ENCODE measurements around the gene SGCE. TPM values are rescaled to one million over a fixed set of nuclear protein-coding genes. Genes with fewer than 3 reads are reported as not detected.

SGCE gene
- total RNA-seq, 1 donor from 2014 or later = 84.0 TPM

GRCh38 chr7:94584113-94584512 is 71.8 kb downstream of the SGCE start:
- no peak for DNase-seq (ENCODE audit: extremely low spot score in 2 of 2)
- H3K9me3 ChIP-seq = no peaks in the 10 kb centered on the region
- no peak overlapping the region for H3K4me3 ChIP-seq
- no peaks in the 10 kb centered on the region for H3K36me3 ChIP-seq
- no peaks in the 10 kb centered on the region for H3K27me3 ChIP-seq
- intact Hi-C loops (cut with DNase I) = no loop called here
- no peaks in the 10 kb centered on the region for H3K4me1 ChIP-seq
- H3K27ac ChIP-seq = no peak overlapping the region
- TF ChIP-seq, protein P1, sequence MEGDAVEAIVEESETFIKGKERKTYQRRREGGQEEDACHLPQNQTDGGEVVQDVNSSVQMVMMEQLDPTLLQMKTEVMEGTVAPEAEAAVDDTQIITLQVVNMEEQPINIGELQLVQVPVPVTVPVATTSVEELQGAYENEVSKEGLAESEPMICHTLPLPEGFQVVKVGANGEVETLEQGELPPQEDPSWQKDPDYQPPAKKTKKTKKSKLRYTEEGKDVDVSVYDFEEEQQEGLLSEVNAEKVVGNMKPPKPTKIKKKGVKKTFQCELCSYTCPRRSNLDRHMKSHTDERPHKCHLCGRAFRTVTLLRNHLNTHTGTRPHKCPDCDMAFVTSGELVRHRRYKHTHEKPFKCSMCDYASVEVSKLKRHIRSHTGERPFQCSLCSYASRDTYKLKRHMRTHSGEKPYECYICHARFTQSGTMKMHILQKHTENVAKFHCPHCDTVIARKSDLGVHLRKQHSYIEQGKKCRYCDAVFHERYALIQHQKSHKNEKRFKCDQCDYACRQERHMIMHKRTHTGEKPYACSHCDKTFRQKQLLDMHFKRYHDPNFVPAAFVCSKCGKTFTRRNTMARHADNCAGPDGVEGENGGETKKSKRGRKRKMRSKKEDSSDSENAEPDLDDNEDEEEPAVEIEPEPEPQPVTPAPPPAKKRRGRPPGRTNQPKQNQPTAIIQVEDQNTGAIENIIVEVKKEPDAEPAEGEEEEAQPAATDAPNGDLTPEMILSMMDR (IDR thresholded peaks at IDR 0.05) = no peak
- no peak for TF ChIP-seq POLR2A (IDR thresholded peaks at IDR 0.05)

- Histone ChIP-seq H3K4me1 (no peaks in the 10 kb centered on the region), H3K36me3 (no peaks in the 10 kb centered on the region), H3K9me3 (peaks cover 8% of the 10 kb centered on the region), H3K27ac (no peak overlapping the region), H3K4me3 (no peak overlapping the region), H3K27me3 (no peaks in the 10 kb centered on the region)
- TF ChIP-seq POLR2A (IDR thresholded peaks at IDR 0.05) (no peak), POLR2AphosphoS5 (IDR thresholded peaks at IDR 0.05; ENCODE audit: insufficient read depth in 1 of 2, low read depth in 1 of 2) (no peak)
- TF ChIP-seq, protein P1 (IDR thresholded peaks at IDR 0.05) = no peak
- no peak for DNase-seq (ENCODE audit: extremely low spot score in 2 of 2)
- intact Hi-C loops (cut with DNase I) = no loop called here
Observed at GRCh38 chr7:94580601-94581000, 75.3 kb downstream of the SGCE start.

GRCh38 chr7:94579470-94579869 is 76.5 kb downstream of the SGCE start:
- intact Hi-C loops (cut with DNase I) = no loop called here
- no peak for DNase-seq (ENCODE audit: extremely low spot score in 2 of 2)
- Histone ChIP-seq H3K4me1 (no peaks in the 10 kb centered on the region), H3K9me3 (peaks cover 12% of the 10 kb centered on the region), H3K36me3 (peaks cover 0 to 6% of the 10 kb centered on the region in 2 donors), H3K4me3 (no peak overlapping the region), H3K27ac (no peak overlapping the region), H3K27me3 (no peaks in the 10 kb centered on the region)
- TF ChIP-seq POLR2AphosphoS5 (IDR thresholded peaks at IDR 0.05; ENCODE audit: insufficient read depth in 1 of 2, low read depth in 1 of 2) (no peak), POLR2A (IDR thresholded peaks at IDR 0.05) (no peak)
- TF ChIP-seq, protein P1 (IDR thresholded peaks at IDR 0.05) = no peak

- TF ChIP-seq, protein P1 (IDR thresholded peaks at IDR 0.05) = no peak
- TF ChIP-seq POLR2AphosphoS5 (IDR thresholded peaks at IDR 0.05; ENCODE audit: insufficient read depth in 1 of 2, low read depth in 1 of 2) (no peak), POLR2A (IDR thresholded peaks at IDR 0.05) (no peak)
- no peaks in the 10 kb centered on the region for H3K27me3 ChIP-seq
Observed at GRCh38 chr7:94578614-94579013, 77.3 kb downstream of the SGCE start.

DNA sequence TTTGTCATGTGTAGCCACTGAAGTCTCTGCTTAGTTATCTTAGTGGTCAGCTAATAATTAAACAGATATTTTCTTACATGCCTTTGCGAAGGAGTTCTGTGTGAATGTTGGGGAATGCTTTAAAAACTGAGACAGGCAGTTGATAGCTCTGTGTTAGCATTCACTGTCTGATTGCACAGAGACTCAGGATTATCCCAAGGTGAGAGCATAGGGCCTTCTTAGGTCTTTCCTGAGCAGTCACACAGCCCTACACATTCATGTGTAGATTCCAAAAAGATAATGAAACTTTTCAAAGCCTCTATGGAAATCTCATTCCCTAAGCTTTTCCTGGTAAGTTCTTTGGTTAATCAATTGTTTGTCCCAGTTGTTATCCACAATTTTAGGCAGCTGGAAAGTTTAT is 78.6 kb downstream of the SGCE start:
- TF ChIP-seq POLR2AphosphoS5 (IDR thresholded peaks at IDR 0.05; ENCODE audit: insufficient read depth in 1 of 2, low read depth in 1 of 2) = no peak
- TF ChIP-seq, protein P1 (IDR thresholded peaks at IDR 0.05) = no peak
- H3K36me3 ChIP-seq = peaks cover 0 to 6% of the 10 kb centered on the region in 2 donors
- intact Hi-C loops (cut with DNase I) = no loop called here
- H3K9me3 ChIP-seq = peaks cover 12% of the 10 kb centered on the region
- H3K4me3 ChIP-seq = no peak overlapping the region
- no peaks in the 10 kb centered on the region for H3K4me1 ChIP-seq
- no peak for DNase-seq (ENCODE audit: extremely low spot score in 2 of 2)
- no peaks in the 10 kb centered on the region for H3K27me3 ChIP-seq
- H3K27ac ChIP-seq = no peak overlapping the region

More at GRCh38 chr7:94578614-94579013, 77.3 kb downstream of the SGCE start:
- Histone ChIP-seq H3K9me3 (peaks cover 12% of the 10 kb centered on the region), H3K27ac (no peak overlapping the region), H3K4me1 (no peaks in the 10 kb centered on the region), H3K36me3 (peaks cover 0 to 6% of the 10 kb centered on the region in 2 donors), H3K4me3 (no peak overlapping the region)
- no peak for DNase-seq (ENCODE audit: extremely low spot score in 2 of 2)
- intact Hi-C loops (cut with DNase I) = no loop called here

Data from vagina (tissue), 2 donors.